ENCODE data around the gene LINC00632.

DNA sequence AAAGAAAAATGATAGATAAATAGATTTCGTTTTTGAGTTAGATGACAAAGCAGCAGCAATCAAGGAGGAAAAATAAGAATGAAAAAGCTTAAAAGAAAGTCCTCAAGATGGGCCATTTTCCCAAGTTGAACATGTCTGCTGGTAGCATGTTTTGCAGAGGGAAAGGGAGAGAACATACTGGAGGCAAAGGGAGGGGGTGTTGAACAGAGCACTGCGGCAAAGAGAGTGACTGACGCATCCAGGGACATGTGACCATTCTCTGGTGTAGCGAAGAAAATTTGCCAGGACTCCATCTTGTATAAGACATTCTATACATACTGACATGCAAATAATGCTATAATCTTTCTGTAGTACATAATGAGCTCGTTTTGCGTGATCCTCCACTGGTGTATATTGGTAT, 1.2 kb downstream of the LINC00632 start:
- TF ChIP-seq, protein P1, sequence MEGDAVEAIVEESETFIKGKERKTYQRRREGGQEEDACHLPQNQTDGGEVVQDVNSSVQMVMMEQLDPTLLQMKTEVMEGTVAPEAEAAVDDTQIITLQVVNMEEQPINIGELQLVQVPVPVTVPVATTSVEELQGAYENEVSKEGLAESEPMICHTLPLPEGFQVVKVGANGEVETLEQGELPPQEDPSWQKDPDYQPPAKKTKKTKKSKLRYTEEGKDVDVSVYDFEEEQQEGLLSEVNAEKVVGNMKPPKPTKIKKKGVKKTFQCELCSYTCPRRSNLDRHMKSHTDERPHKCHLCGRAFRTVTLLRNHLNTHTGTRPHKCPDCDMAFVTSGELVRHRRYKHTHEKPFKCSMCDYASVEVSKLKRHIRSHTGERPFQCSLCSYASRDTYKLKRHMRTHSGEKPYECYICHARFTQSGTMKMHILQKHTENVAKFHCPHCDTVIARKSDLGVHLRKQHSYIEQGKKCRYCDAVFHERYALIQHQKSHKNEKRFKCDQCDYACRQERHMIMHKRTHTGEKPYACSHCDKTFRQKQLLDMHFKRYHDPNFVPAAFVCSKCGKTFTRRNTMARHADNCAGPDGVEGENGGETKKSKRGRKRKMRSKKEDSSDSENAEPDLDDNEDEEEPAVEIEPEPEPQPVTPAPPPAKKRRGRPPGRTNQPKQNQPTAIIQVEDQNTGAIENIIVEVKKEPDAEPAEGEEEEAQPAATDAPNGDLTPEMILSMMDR (IDR thresholded peaks at IDR 0.05), result no peak
- TF ChIP-seq POLR2A (IDR thresholded peaks at IDR 0.05), result no peak
